ENCODE data around the gene CALN1.

GRCh38 chr7:72112992-72113391 lies 299.1 kb downstream of the CALN1 start:
- TF ChIP-seq CTCF (IDR thresholded peaks at IDR 0.05) (no peak), POLR2A (IDR thresholded peaks at IDR 0.05) (no peak)

Data from gastroesophageal sphincter (tissue), 3 donors.